LNCaP clone FGC (cell line): ENCODE results near the gene CACNA1D.

Experiments used
- DNase-seq: peaks from one replicate; pipeline ENCODE4 v3.0.0-alpha.2; 2011; ENCODE audit warnings: low read depth
- H3K4me3 ChIP-seq: 2 replicates; pipeline ENCODE4 v1.5.1; 2011; ENCODE audit warnings: mild to moderate bottlenecking, low read depth, low read length, control low read depth
- TF ChIP-seq, protein P1 (sequence below): IDR thresholded peaks from 2 replicates; pipeline ENCODE4 v1.5.1; 2012; ENCODE audit warnings: mild to moderate bottlenecking; ENCODE audit not compliant: control insufficient read depth, insufficient read depth; ENCODE audit errors: extremely low read depth

The CACNA1D gene

DNA sequence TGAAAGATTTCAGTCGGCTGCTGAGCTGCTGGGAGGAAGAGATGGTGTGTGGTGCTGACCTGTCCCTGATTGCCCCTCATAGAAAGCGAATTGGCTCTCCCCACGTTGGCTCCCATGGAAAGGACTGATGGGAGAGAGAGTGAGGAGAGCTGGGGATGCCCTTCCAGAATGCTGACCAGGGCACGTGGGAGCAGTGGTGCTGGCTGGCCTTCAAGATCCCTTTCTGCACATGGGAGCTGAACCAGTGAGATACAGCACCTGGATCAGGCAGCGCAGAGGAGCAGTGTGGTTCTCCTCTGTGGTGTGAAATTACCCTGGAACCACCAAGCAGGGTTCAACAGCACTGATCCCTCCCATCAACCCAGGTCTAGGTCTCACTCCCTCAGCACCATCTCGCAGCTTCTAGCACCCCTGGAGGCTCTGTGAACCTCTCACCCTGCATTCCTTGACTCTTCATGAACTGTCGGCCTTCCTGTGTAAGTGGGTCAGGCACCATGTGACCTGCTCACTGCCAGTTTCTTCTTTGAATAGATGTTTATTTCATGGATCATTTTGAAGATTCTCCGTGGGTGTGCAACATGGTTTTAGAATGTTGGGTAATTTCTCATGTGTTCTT lies 55.7 kb downstream of the CACNA1D start:
- TF ChIP-seq, protein P1, sequence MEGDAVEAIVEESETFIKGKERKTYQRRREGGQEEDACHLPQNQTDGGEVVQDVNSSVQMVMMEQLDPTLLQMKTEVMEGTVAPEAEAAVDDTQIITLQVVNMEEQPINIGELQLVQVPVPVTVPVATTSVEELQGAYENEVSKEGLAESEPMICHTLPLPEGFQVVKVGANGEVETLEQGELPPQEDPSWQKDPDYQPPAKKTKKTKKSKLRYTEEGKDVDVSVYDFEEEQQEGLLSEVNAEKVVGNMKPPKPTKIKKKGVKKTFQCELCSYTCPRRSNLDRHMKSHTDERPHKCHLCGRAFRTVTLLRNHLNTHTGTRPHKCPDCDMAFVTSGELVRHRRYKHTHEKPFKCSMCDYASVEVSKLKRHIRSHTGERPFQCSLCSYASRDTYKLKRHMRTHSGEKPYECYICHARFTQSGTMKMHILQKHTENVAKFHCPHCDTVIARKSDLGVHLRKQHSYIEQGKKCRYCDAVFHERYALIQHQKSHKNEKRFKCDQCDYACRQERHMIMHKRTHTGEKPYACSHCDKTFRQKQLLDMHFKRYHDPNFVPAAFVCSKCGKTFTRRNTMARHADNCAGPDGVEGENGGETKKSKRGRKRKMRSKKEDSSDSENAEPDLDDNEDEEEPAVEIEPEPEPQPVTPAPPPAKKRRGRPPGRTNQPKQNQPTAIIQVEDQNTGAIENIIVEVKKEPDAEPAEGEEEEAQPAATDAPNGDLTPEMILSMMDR, result no peak
- no peak for DNase-seq
- H3K4me3 ChIP-seq, result no peak overlapping the region

DNA sequence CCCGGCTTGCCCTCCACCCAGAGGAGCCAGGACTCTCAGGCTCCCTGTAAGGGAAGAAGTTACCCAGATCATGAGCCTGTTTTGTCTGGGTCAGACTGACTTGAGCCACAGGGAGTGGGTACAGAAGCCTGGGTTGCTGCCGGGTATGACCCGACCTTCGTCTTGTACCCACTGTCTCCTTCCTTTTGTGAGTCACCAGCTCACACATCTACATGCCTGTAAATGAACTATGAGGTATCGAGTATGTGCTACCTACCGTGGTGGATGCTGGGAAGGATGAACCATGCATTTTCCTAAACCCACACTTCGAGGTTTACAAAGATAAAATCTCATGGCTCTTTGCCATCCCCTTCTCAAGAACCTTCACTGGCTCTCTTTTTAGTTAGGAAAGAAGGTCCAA lies 56.9 kb downstream of the CACNA1D start:
- no peak for DNase-seq
- H3K4me3 ChIP-seq, result no peak overlapping the region
- TF ChIP-seq, protein P1, result no peak

DNA sequence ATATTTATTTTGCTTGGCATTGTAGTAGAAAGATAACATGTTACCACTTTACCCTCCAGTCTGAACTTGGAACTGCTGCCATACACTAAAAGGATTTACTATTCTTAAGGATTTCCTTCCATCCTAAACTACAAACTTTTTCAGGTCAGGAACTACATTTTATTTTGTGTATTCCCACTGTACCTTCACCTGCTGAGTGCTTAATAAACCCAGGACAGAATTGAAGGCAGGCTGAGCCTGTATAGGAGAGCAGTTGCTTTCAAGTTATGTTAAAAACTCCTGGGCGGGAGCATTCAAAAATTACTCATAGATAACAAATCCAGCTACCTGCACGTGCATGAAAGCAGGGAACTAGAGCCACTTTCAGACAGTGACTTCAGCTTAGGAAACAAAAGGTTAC lies 58.3 kb downstream of the CACNA1D start:
- no peak overlapping the region for H3K4me3 ChIP-seq
- TF ChIP-seq, protein P1, result no peak
- no peak for DNase-seq

DNA sequence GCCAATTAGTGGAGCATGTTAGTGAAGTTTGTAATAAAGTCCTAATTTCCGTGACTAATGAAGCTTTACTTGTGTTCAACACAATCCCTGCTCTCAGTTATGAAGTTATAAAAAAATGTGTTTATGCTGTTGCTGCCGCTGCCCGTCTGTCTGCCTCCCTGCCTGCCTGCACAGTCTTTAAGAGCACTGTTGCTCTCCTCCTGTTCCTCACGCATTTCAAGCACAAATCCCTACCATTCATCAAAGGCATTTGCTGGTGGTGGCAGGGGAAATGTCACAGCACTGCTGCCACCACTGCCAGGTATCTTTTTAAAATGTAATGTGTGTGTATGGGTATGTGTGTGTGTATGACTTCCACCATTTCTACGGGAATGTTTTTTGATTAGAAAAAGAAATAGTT lies 58.8 kb downstream of the CACNA1D start:
- no peak for DNase-seq
- TF ChIP-seq, protein P1, result no peak
- H3K4me3 ChIP-seq, result no peak overlapping the region

DNA sequence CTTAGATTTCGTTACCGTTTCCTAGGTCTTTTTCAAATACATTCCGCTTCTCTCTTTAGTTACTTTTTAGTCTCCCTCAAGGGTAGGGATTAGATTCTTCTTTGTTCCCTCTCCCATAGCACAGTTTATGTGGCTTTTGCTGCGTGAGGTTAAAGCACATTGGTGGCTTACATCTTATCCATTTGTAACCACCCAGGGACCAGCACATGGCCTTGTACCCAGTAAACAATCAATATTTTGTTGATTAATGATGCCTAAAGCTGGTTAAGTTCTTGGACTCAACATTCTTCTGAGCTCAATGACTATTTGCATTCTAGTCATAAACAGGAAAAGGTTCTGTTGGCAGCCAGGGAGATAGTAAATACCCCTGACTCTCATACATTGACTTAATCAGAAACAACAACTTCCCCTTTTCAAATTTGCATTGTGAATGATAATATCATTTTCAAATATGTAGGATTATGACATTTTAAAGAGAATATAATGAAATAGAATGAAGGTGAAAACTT lies 60.2 kb downstream of the CACNA1D start:
- DNase-seq, result no peak
- TF ChIP-seq, protein P1, result no peak
- no peak overlapping the region for H3K4me3 ChIP-seq

DNA sequence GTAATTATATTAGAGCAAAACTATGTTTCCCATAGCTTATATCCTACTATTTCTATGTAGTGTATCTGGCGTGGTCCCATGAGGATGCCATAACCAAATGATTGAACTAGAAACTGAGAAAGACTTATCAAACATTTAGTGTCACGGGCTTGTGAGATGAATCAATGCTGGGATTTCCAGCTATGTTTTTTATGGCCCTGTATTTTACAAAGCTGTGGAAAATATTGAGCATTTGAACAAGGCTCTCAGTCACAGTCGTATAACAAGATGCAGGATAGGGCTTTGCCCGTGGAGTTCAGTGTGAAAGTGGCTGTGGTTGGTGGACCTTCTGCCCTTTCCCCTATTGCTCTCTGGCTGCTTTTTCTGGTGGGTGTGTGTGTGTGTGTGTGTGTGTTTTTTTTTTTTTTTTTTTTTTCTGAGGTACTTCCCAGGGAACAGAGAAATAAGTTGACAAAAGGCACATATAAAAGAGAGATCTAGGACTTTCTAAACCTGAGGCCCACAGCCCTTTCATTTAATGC lies 60.7 kb downstream of the CACNA1D start:
- no peak for DNase-seq
- TF ChIP-seq, protein P1, result no peak
- H3K4me3 ChIP-seq, result no peak overlapping the region

DNA sequence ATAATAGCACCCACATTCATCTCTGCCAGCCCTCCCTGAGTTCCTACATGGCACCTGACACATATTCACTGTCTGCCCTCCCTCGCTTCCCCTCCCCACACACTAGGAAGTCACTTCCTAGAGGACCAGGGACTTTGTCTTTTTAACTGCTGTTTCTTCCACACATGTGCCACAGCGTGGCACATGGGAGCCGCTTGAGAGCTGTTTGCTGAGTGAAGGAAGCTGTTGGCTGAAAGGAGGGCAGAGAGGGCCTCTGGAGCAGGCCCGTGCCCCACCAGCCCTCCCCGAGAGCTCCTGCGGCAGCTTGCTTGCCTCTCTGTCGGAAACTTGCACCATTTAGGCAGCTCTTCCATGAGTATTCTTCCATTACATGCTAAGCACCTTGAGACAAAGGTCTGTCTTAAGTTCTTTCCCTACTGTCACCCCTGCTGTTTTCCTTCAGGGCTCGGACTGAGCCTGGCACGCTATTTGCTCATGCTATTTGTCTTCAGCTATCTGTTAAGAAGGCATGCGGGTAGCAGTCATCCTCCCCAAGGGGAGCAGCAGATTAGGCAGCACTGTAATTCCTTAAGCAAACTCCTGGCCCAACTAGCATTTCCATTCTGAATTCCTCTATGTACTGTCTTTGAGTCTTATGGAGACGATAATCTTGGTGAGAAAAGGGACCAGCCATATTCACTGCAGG lies 72.2 kb downstream of the CACNA1D start:
- no peak for DNase-seq
- TF ChIP-seq, protein P1, result no peak

More for the DNA sequence above, 72.2 kb downstream of the CACNA1D start:
- no peak overlapping the region for H3K4me3 ChIP-seq
